Measurements from ENCODE around the gene PPIP5K2. TPM values are rescaled to one million over a fixed set of nuclear protein-coding genes. Genes with fewer than 3 reads are reported as not detected.
A peak's percentile ranks its signal among the peaks of the same experiment; 100 is the strongest.

Gene PPIP5K2
- total and polyA plus RNA-seq, 2 of the 8 experiments (the other 6 are each of a cell fraction or from before 2014, with no cell fraction given), result 14.8 to 46.6 TPM

GRCh38 chr5:103255691-103256090, 135.6 kb downstream of the PPIP5K2 start:
- no peak overlapping the region for H3K18ac ChIP-seq (ENCODE audit: extremely low read depth, low read length)
- H3K9ac ChIP-seq (replicated peaks in 1 of 4; ENCODE audit: extremely low read depth in 1 of 4, low read depth in 3 of 4, low read length in 3 of 4), result no peak overlapping the region
- no peak overlapping the region for H2AK5ac ChIP-seq (ENCODE audit: low read depth, low read length)
- no peaks in the 10 kb centered on the region for H3K9me3 ChIP-seq (ENCODE audit: insufficient read depth in 2 of 2, low read depth in 1 of 2, low read length in 1 of 2)
- H3K4me3 ChIP-seq (ENCODE audit: extremely low read depth in 1 of 4, insufficient read depth in 2 of 4, low read depth in 3 of 4, low read length in 4 of 4), result no peak overlapping the region
- no peaks in the 10 kb centered on the region; the same call in 1 of the 2 replicates for H3K79me1 ChIP-seq (ENCODE audit: low read depth, low read length)
- no peak overlapping the region for H3K14ac ChIP-seq (ENCODE audit: insufficient read length)
- no peaks in the 10 kb centered on the region for H3K27me3 ChIP-seq (replicated peaks in 1 of 4; ENCODE audit: control insufficient read depth in 3 of 4, extremely low read depth in 1 of 4, insufficient read depth in 3 of 4, low read length in 3 of 4)
- peaks cover 6% of the 10 kb centered on the region; the same call in 1 of the 2 replicates for H3K23me2 ChIP-seq (ENCODE audit: low read depth, low read length)
- H3K36me3 ChIP-seq (ENCODE audit: control insufficient read depth in 2 of 4, insufficient read depth in 4 of 4, low read length in 3 of 4), result no peaks in the 10 kb centered on the region
- no peak overlapping the region for H2BK15ac ChIP-seq (ENCODE audit: low read length)
- no peak overlapping the region for H3K56ac ChIP-seq (replicated peaks; ENCODE audit: insufficient read length, low read depth, low read length)
- no peak overlapping the region for H4K5ac ChIP-seq (ENCODE audit: insufficient read length, low read depth, low read length)
- peaks cover 0 to 4% (median 0%) of the 10 kb centered on the region in 4 experiments; a peak in 1 of 7 replicates for H3K4me1 ChIP-seq (replicated peaks in 1 of 4; ENCODE audit: control insufficient read depth in 3 of 4, insufficient read depth in 4 of 4, low read length in 3 of 4)
- peaks cover 0 to 11% of the 10 kb centered on the region in 2 experiments; a peak in 2 of 4 replicates for H3K79me2 ChIP-seq (ENCODE audit: control insufficient read depth in 1 of 2, insufficient read depth in 2 of 2, low read length in 2 of 2)
- H2BK5ac ChIP-seq (ENCODE audit: low read depth, low read length), result no peak overlapping the region
- DNase-seq (ENCODE audit: low read depth in 1 of 2, low spot score in 2 of 2) (no peak), FAIRE-seq (no peak)
- ChIA-PET CTCF (ENCODE audit: partially characterized antibody) (interaction anchor here (0.9 to 5.2 kb wide), 4 partner anchors 23 to 220 kb away, joined by 3 to 26 read pairs (median 4); no protein-coding TSS in a partner anchor), POLR2A (ENCODE audit: partially characterized antibody) (no interaction called here)
- H3K27ac ChIP-seq (ENCODE audit: low read depth, low read length), result no peak overlapping the region
- no peak overlapping the region for H4K91ac ChIP-seq (replicated peaks; ENCODE audit: insufficient read length, low read length)
- no peak overlapping the region for H2BK12ac ChIP-seq (ENCODE audit: low read depth, low read length)
- no peaks in the 10 kb centered on the region for H4K20me1 ChIP-seq (replicated peaks in 1 of 2; ENCODE audit: control insufficient read depth in 1 of 2, insufficient read depth in 2 of 2, low read length in 2 of 2)
- H2BK20ac ChIP-seq (ENCODE audit: low read length), result no peak overlapping the region
- no peak overlapping the region for H3K4ac ChIP-seq (replicated peaks; ENCODE audit: insufficient read length, low read depth, low read length)
- H3K23ac ChIP-seq (ENCODE audit: insufficient read length), result no peak overlapping the region
- H3K4me2 ChIP-seq (ENCODE audit: insufficient read depth in 1 of 2, low read depth in 2 of 2, low read length in 2 of 2), result no peak overlapping the region
- no peak overlapping the region for H4K8ac ChIP-seq (ENCODE audit: extremely low read depth, insufficient read depth, low read length)
- no peak overlapping the region for H2BK120ac ChIP-seq (replicated peaks; ENCODE audit: low read depth, low read length)
- WGBS, 2 experiments (ENCODE audit: extremely low coverage in 1 of 2, insufficient coverage in 1 of 2, insufficient read length in 1 of 2, insufficient replicate concordance in 2 of 2, low coverage in 1 of 2, low lambda C conversion rate in 2 of 2, missing lambda C conversion rate in 1 of 2), result 91% methylated on average over 7 of the region's 7 CpGs; no CpG with 5 or more reads in 1 of the 2 experiments
- 0 out of 2 replicates have a peak overlapping the region, but pooled peaks have one; percentile 20 for H2AFZ ChIP-seq (ENCODE audit: low read length)
- TF ChIP-seq RXRA (IDR thresholded peaks at IDR 0.05; ENCODE audit: insufficient read depth, low read depth, low read length) (no peak), CHD2 (IDR thresholded peaks at IDR 0.05; ENCODE audit: low read length) (no peak), ZNF274 (IDR thresholded peaks at IDR 0.05; ENCODE audit: borderline replicate concordance, extremely low read depth, low read length) (no peak), RFX5 (IDR thresholded peaks at IDR 0.05; ENCODE audit: borderline replicate concordance, low read depth, low read length) (no peak), POU5F1 (IDR thresholded peaks at IDR 0.05; ENCODE audit: low read depth, low read length) (no peak), FOSL1 (IDR thresholded peaks at IDR 0.05; ENCODE audit: insufficient read depth, low read depth, low read length) (no peak), KDM1A (IDR thresholded peaks at IDR 0.05; ENCODE audit: borderline replicate concordance, low read length) (no peak), ATF2 (IDR thresholded peaks at IDR 0.05; ENCODE audit: low read length) (no peak), KDM4A (IDR thresholded peaks at IDR 0.05; ENCODE audit: low read depth, low read length, severe bottlenecking) (no peak), EGR1 (IDR thresholded peaks at IDR 0.05; ENCODE audit: borderline replicate concordance, low read depth, low read length) (no peak), RBBP5 (IDR thresholded peaks at IDR 0.05; ENCODE audit: borderline replicate concordance, low read depth, low read length) (no peak), CBX8 (IDR thresholded peaks at IDR 0.05; ENCODE audit: borderline replicate concordance, low read depth, low read length) (no peak), JUND (IDR thresholded peaks at IDR 0.05; ENCODE audit: low read length) (no peak)

Measured in H1 (cell line).